ENCODE results near the gene JAK1.

GRCh38 chr1:64895500-64895899, 70.8 kb downstream of the JAK1 start:
- TF ChIP-seq POLR2A (IDR thresholded peaks at IDR 0.05; ENCODE audit: low read depth, low read length): no peak
- no peak for TF ChIP-seq POLR2AphosphoS5 (IDR thresholded peaks at IDR 0.05; ENCODE audit: low read depth, low read length)
- TF ChIP-seq POU2F2 (IDR thresholded peaks at IDR 0.05; ENCODE audit: low read depth, low read length): no peak

Measured in GM12891 (cell line).